ENCODE results near the gene CCL28. TPM values are rescaled to one million over a fixed set of nuclear protein-coding genes. Genes with fewer than 3 reads are reported as not detected.

CCL28 gene
- total RNA-seq, 1 experiment from 2014 or later = 8.6 TPM

- CTCF ChIA-PET = interaction anchor here (1.1 kb wide), 1 partner anchor 54 kb away, joined by 3 read pairs; the partner anchor contains the start of gene TMEM267
- POLR2A ChIA-PET = no interaction called here
- no TSS peak for BruUV-seq (replicated peaks)
- Mint-ChIP-seq H3K27ac (ENCODE audit: unreplicated experiment) (no peak overlapping the region), H3K4me1 (ENCODE audit: low read depth, unreplicated experiment) (peaks cover 28% of the 10 kb centered on the region), H3K27me3 (ENCODE audit: insufficient read depth, unreplicated experiment) (no peaks in the 10 kb centered on the region), H3K36me3 (ENCODE audit: insufficient read depth, unreplicated experiment) (no peaks in the 10 kb centered on the region), H3K9me3 (ENCODE audit: unreplicated experiment) (peaks cover 10% of the 10 kb centered on the region), H3K4me3 (ENCODE audit: unreplicated experiment) (no peak overlapping the region)
- H3K4me1 ChIP-seq = peaks cover 19% of the 10 kb centered on the region
- no peak overlapping the region for H3K4me3 ChIP-seq (ENCODE audit: low read depth, low read length)
- TF ChIP-seq CTCF (IDR thresholded peaks at IDR 0.05; ENCODE audit: insufficient read depth in 1 of 2, low read depth in 1 of 2, low read length in 1 of 2, severe bottlenecking in 1 of 2, unreplicated experiment in 1 of 2) = no peak
- H3K36me3 ChIP-seq (ENCODE audit: control insufficient read depth, insufficient read depth, low read length) = no peaks in the 10 kb centered on the region
- no peaks in the 10 kb centered on the region for H3K9me3 ChIP-seq
- intact Hi-C loops (cut with micrococcal nuclease; ENCODE audit: unreplicated experiment) = loop anchor here (5.0 kb wide), 1 partner anchor 32 kb away; no protein-coding TSS in a partner anchor
- DNase-seq = no peak
- no peaks in the 10 kb centered on the region for H3K27me3 ChIP-seq (replicated peaks; ENCODE audit: control insufficient read depth, insufficient read depth, low read length)
Measured at GRCh38 chr5:43429706-43430105, 17.5 kb upstream of the CCL28 start.

- Histone ChIP-seq H3K4me3 (ENCODE audit: low read depth, low read length) (no peak overlapping the region), H3K4me1 (peaks cover 19% of the 10 kb centered on the region), H3K36me3 (ENCODE audit: control insufficient read depth, insufficient read depth, low read length) (no peaks in the 10 kb centered on the region), H3K9me3 (no peaks in the 10 kb centered on the region), H3K27me3 (replicated peaks; ENCODE audit: control insufficient read depth, insufficient read depth, low read length) (no peaks in the 10 kb centered on the region)
- Mint-ChIP-seq H3K27me3 (ENCODE audit: insufficient read depth, unreplicated experiment) (no peaks in the 10 kb centered on the region), H3K9me3 (ENCODE audit: unreplicated experiment) (peaks cover 10% of the 10 kb centered on the region), H3K4me1 (ENCODE audit: low read depth, unreplicated experiment) (peaks cover 28% of the 10 kb centered on the region), H3K27ac (ENCODE audit: unreplicated experiment) (no peak overlapping the region), H3K4me3 (ENCODE audit: unreplicated experiment) (no peak overlapping the region), H3K36me3 (ENCODE audit: insufficient read depth, unreplicated experiment) (no peaks in the 10 kb centered on the region)
- intact Hi-C loops (cut with micrococcal nuclease; ENCODE audit: unreplicated experiment) = no loop called here
- no TSS peak for BruUV-seq (replicated peaks)
- DNase-seq = no peak
- no peak for TF ChIP-seq CTCF (IDR thresholded peaks at IDR 0.05; ENCODE audit: insufficient read depth in 1 of 2, low read depth in 1 of 2, low read length in 1 of 2, severe bottlenecking in 1 of 2, unreplicated experiment in 1 of 2)
- CTCF ChIA-PET = interaction anchor here (1.1 kb wide), 1 partner anchor 55 kb away, joined by 3 read pairs; the partner anchor contains the start of gene TMEM267
- POLR2A ChIA-PET = no interaction called here
Measured at GRCh38 chr5:43429016-43429415, 16.8 kb upstream of the CCL28 start.

GRCh38 chr5:43427306-43427705, 15.1 kb upstream of the CCL28 start:
- ChIA-PET POLR2A (interaction anchor here (0.6 kb wide), 1 partner anchor 85 kb away, joined by 3 read pairs; no protein-coding TSS in a partner anchor), CTCF (no interaction called here)
- H3K27me3 ChIP-seq (replicated peaks; ENCODE audit: control insufficient read depth, insufficient read depth, low read length) = no peaks in the 10 kb centered on the region
- Mint-ChIP-seq H3K4me3 (ENCODE audit: unreplicated experiment) (no peak overlapping the region), H3K4me1 (ENCODE audit: low read depth, unreplicated experiment) (peaks cover 22% of the 10 kb centered on the region), H3K9me3 (ENCODE audit: unreplicated experiment) (peaks cover 10% of the 10 kb centered on the region), H3K27me3 (ENCODE audit: insufficient read depth, unreplicated experiment) (no peaks in the 10 kb centered on the region), H3K36me3 (ENCODE audit: insufficient read depth, unreplicated experiment) (no peaks in the 10 kb centered on the region), H3K27ac (ENCODE audit: unreplicated experiment) (no peak overlapping the region)
- no peaks in the 10 kb centered on the region for H3K9me3 ChIP-seq
- TF ChIP-seq CTCF (IDR thresholded peaks at IDR 0.05; ENCODE audit: insufficient read depth in 1 of 2, low read depth in 1 of 2, low read length in 1 of 2, severe bottlenecking in 1 of 2, unreplicated experiment in 1 of 2) = no peak
- no peak for DNase-seq
- intact Hi-C loops (cut with micrococcal nuclease; ENCODE audit: unreplicated experiment) = no loop called here
- BruUV-seq (replicated peaks) = no TSS peak
- H3K4me3 ChIP-seq (ENCODE audit: low read depth, low read length) = no peak overlapping the region
- peaks cover 11% of the 10 kb centered on the region for H3K4me1 ChIP-seq
- H3K36me3 ChIP-seq (ENCODE audit: control insufficient read depth, insufficient read depth, low read length) = no peaks in the 10 kb centered on the region

Measured in Caco-2 (cell line).